Activated naive CD8-positive, alpha-beta T cell treated with anti-CD3 and anti-CD28 coated beads, Interleukin-2, amount 50 U/mL, for 16 hours (primary cell): Measurements from ENCODE around the gene VSIG10.
"Not testable (repeated sequence)": the region's sequence is repeated elsewhere in the genome, so short reads cannot be mapped to it uniquely, and the experiment has no call there.

ENCODE experiments used
- DNase-seq: peaks from one replicate; pipeline ENCODE4 v3.0.0-alpha.2; 2020; ENCODE audit warnings: low read depth, low spot score

The VSIG10 gene

GRCh38 chr12:118103601-118104382, at the start of gene VSIG10:
TSS of gene VSIG10 (minus strand) at chr12:118104011. CDS start at chr12:118103671, 340 bp downstream.
- no peak for DNase-seq

DNA sequence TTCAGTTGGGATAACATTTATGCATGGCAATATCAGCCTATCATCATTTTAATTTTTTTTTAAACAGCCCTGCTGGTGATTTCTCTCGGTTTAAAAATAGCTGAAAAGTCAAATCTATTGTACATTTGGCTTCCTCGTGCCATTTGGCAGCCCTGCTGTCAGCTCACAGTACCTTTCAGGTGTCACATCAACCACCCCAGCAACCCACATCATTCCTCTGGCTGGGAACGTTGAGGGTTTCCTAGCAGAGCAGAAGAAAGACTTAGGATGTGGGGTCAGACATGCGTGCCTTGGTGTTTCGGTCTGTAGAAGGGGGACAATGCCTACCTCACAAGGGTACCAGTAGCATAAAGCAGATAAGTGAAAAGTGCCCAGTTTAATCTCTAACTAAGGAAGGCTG, 47.9 kb upstream of the VSIG10 start:
- no peak for DNase-seq

DNA sequence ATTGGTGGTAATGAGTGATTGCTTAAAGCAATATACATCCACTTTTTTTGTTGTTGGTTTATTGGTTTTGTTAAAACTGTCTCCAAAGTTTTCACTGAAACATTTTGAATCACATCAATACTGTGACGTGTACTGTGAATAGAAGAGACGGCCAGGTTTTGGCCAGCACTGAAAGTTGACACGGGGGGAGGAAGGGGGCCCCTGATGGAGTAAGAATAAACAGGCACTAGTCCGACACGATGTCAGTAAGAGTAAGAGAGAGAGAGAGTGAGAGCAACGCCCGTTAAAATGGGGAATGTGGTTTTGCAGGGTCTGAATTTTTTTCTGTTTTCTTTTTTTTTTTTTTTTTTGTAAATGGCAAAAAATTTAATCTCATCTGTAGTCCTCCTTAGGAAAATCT, 46.8 kb upstream of the VSIG10 start:
- no peak for DNase-seq

DNA sequence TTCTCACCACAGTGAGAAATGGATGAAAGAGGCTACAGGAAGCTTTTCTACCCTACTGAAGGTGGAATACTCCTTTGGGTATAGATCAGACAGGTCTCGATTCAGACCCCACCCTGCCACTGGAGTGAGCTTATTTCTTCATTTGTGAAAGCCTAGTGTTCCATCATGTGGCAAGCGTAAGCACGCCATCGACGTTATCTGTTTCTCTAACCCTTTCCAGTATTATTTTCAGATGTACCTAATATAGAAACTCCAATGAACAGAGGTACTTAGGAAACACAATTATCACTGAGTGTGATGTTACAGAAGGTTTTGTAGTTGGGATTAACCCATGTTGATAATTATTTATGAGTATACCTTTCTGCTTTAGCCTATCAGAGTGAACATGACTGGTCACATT, 44.5 kb upstream of the VSIG10 start:
- DNase-seq = no peak

GRCh38 chr12:118145798-118146156, 42.0 kb upstream of the VSIG10 start:
- no peak for DNase-seq

DNA sequence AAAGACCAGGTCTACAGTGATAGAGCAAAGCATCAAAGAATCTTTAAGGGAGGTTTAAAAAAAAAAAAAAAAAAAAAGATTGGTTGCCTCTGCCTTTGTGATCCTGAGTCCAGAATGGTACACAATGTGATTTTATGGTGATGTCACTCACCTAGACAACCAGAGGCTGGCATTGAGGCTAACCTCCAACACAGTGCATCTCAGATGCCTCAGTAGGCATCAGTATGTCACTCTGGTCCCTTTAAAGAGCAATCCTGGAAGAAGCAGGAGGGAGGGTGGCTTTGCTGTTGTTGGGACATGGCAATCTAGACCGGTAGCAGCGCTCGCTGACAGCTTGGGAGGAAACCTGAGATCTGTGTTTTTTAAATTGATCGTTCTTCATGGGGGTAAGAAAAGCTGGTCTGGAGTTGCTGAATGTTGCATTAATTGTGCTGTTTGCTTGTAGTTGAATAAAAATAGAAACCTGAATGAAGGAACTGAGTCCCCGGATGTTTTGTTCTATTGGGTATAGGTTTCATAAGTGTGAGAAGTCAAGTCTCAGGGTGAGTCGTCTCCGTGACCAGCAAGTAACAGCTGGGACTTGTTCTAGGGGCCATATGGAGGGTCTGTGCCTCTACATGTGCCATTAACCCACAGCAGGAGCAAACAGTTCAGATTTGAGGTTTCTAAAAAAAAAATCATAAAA, 41.4 kb upstream of the VSIG10 start:
- no peak for DNase-seq

GRCh38 chr12:118144499-118144898, 40.7 kb upstream of the VSIG10 start:
- no peak for DNase-seq

DNA sequence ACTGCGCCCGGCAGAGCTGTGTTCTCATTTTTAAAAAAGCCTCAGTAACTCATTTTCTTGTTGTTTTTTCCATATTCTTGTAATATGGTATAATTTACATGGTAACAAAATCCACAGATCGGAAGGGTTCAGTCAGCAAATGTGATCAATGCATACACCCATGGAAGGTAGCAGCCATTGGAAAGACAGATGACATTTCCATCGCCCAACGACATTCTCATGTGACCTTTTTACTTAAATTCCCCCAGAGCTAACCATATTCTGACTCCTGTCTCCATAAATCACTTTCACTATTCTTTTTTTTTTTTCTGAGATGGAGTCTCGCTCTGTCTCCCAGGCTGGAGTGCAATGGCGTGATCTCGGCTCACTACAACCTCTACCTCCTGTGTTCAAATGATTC, 37.0 kb upstream of the VSIG10 start:
- DNase-seq = no peak

DNA sequence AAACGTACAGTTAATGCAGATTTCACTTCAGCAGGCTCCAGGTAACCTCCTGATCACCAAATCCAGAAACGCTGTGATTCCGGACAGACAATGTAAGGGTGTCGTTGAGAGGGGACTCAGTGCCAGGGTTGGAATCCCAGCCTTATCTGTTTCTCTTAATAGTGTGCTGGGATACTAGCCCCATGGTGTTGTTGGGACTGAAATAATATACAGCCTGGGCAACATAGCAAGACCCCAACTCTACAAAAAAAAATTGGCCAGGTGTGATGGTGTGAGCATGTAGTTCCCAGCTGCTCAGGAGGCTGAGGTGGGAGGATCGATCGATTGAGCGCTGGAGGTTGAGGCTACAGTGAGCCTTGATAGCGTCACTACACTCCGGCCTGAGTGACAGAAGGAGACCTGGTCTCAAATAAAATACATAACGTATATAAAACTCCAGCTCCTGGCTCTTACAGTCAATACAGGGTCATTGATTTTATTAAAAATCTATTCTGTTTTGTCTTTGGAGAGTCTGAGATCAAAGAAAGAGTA, 33.4 kb upstream of the VSIG10 start:
- no peak for DNase-seq

GRCh38 chr12:118136559-118137003, 32.8 kb upstream of the VSIG10 start:
- DNase-seq = no peak

DNA sequence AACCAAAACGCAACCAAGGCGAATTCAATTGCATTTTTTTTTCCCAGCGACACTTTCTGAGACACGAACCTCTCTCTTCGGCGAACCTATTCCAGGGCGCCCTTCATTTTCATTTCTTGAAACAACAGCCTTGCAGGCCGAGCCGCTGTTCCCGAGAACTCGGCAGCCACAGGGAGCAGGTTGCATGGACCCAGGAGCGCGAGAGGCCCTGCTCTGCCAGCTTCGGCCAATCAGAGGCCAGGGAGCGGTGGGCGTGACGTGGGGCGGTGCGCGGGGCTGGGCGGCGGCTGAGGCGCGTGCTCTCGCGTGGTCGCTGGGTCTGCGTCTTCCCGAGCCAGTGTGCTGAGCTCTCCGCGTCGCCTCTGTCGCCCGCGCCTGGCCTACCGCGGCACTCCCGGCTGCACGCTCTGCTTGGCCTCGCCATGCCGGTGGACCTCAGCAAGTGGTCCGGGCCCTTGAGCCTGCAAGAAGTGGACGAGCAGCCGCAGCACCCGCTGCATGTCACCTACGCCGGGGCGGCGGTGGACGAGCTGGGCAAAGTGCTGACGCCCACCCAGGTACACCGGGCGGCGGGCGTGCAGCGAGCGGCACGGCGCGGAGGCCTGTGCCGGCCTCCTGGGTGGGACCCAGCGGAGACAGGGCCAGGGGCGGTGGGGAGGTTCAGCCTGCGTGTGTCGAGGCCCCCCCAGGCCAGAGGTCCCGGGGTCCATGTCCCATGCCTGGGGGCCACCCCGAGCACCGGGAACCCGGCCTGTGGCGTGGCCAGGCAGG, 32.2 kb upstream of the VSIG10 start, which contains the start of gene PEBP1:
Gene PEBP1, plus strand, starts transcription at position 337 of the 771 bp plus-strand sequence. Its CDS starts 86 bp downstream, at position 423.
- peak; percentile 82 for DNase-seq

DNA sequence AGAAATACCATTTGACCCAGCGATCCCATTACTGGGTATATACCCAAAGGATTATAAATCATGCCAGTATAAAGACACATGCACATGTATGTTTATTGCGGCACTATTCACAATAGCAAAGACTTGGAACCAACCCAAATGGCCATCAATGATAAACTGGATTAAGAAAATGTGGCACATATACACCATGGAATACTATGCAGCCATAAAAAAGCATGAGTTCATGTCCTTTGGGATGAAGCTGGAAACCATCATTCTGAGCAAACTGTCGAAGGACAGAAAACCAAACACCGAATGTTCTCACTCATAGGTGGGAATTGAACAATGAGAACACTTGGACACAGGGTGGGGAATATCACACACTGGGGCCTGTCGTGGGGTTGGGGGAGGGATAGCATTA, 25.6 kb upstream of the VSIG10 start:
- not testable (repeated sequence) for DNase-seq

GRCh38 chr12:118127867-118128266, 24.1 kb upstream of the VSIG10 start:
- DNase-seq = no peak

DNA sequence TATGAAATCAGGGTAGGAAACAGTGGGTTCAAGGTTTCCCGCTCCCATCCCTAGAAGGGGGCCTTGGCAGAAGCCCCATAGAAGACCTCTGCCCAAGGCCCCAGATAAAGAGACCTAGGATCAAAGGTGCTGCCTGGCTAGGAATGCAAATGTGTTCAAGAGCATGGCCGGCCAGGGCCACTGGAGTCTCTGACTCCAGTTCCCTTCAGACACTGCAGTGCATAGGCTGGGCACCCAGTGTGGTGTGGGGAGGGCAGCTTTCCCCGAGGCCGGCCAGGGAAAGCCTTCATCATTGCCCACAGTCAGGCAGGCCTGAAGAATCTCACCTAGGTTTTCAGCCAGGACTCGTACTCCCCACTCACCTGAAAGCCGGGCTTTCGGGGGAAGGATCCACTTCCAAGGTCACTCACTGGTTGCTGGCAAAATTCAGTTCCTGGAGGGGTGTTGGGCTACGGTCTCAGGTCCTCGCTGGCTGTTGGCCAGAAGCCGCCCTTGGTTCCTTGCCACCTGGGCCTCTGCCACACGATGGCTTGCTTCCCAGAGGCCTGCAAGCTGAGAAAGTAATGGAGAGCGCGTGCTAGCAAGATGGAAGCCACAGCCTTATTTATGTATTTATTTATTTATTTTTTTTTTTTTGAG, 22.4 kb upstream of the VSIG10 start:
- DNase-seq = no peak

DNA sequence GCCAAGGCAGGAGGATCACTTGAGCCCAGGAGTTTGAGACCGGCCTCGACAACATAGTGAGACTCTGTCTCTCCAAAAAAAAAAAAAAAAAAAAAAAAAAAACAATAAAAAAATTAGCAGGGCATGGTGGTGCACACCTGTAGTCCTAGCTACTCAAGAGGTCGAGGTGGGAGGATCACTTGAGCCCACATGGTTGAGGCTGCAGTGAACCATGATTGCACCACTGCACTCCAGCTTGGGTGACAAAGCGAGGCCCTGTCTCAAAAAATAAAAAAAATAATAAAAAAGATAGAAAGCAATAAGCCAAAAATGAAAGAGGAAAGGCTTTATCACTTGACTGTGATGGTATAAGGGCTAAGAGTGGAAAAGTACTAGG, 21.9 kb upstream of the VSIG10 start:
- DNase-seq = no peak

GRCh38 chr12:118124333-118124874, 20.6 kb upstream of the VSIG10 start:
- no peak for DNase-seq

- DNase-seq = no peak
These were observed 18.5 kb upstream of the VSIG10 start for GRCh38 chr12:118122264-118122663.

DNA sequence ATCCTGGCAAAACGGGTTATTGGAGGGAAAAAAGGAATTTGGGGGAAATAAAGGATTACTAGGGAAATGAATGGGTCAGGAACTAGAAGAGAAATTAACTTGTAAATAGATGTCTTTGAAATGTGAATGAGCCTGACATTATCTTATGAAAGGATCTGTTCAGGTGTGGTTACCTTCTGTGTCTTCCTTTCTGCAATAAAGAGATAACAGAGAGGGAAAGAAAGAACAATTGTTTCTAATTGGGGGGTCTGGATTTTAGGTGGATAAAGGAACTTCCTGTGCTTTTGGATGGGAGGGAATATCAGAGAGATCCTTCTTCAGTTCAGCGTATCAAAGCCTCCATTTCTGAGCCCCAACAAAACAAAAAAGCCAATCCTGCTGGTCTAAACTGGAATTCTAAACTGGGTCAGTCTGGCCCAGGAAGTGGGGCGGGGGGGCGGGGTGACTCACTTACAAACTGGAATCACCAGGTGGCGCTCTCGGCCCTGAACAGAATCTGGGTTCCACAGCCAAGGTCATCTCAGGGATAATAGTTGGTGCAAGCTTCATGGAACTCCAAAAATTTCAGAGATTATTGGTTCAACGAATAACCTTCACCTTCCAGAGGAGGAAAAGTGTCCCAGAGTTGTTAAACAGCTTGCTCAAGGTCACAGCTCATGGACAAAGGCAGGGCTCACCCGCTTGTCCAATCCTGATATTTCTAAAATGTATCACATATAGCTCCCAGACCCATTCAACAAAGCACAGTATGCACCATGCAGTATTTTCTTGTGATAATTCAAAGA, 17.0 kb upstream of the VSIG10 start:
- no peak for DNase-seq

DNA sequence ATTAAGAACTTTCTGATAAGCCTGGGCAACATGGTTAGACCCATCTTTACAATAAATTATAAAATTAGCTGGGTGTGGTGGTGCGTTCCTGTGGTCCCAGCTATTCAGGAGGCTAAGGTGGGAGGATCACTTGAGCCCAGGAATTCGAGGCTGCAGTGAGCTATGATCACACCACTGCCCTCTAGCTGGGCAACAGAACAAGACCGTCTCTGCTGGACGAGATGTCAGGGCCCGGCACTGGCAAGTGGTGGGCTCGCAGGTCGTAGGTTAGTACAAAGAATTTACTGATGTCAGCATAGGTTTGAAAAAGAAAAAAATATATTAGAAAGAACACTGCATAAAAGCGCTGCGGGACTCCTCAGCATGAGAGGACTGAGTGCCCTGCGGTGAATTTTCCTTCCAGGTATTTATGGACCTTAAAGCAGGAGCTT, 15.7 kb upstream of the VSIG10 start:
- DNase-seq = no peak

DNA sequence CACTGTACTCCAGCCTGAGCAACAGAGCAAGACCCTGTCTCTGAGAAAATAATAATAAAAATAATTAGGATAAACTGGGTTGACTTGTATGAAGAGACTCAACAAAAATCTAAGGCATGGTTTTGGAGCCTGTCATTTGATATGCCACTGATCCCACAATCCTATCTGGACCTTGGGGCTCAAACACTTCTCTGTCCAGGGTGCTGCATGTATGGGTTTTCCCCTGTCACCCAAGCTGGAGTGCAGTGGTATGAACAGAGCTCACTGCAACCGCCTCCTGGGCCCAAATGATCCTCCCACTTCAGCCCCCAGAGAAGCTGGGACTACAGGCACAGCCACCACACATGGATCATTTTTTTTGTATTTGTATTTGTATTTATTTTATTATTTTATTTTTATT, 5.3 kb upstream of the VSIG10 start:
- no peak for DNase-seq
